Globus pallidus (tissue), 1 donor: ENCODE results near the gene MED22.

Experiments used
- DNase-seq: peaks from one replicate; pipeline ENCODE4 v3.0.0-alpha.2; 2015; ENCODE audit warnings: low spot score

MED22 gene

GRCh38 chr9:133375724-133376654 is 28.1 kb upstream of the MED22 start, which contains the start of the genes STKLD1 and SURF4:
STKLD1 (plus strand) TSS chr9:133376366; CDS start chr9:133376474, 108 bp downstream.
SURF4 (minus strand) TSS chr9:133376060; CDS start chr9:133375969, 91 bp downstream.
- DNase-seq: peak; percentile 95

- no peak for DNase-seq
Measured at GRCh38 chr9:133375116-133375723, 27.3 kb upstream of the MED22 start.

- DNase-seq: no peak
Measured at GRCh38 chr9:133374612-133375115, 26.7 kb upstream of the MED22 start.

- DNase-seq: no peak
Measured at GRCh38 chr9:133372144-133372543, 24.2 kb upstream of the MED22 start.

- DNase-seq: no peak
Measured at GRCh38 chr9:133371261-133371711, 23.4 kb upstream of the MED22 start.

GRCh38 chr9:133370685-133371084 is 22.8 kb upstream of the MED22 start:
- DNase-seq: no peak

- no peak for DNase-seq
Measured at GRCh38 chr9:133369933-133370332, 22.0 kb upstream of the MED22 start.

GRCh38 chr9:133369422-133369821 is 21.5 kb upstream of the MED22 start:
- no peak for DNase-seq

- no peak for DNase-seq
Measured at GRCh38 chr9:133368249-133368881, 20.4 kb upstream of the MED22 start.

- DNase-seq: no peak
Measured at GRCh38 chr9:133367778-133368177, 19.8 kb upstream of the MED22 start.

GRCh38 chr9:133367221-133367620 is 19.3 kb upstream of the MED22 start:
- no peak for DNase-seq

GRCh38 chr9:133366435-133366834 is 18.5 kb upstream of the MED22 start:
- DNase-seq: no peak

- DNase-seq: no peak
Measured at GRCh38 chr9:133362359-133363044, 14.6 kb upstream of the MED22 start.

GRCh38 chr9:133361507-133362092 is 13.7 kb upstream of the MED22 start:
- no peak for DNase-seq

GRCh38 chr9:133360400-133361393 is 12.8 kb upstream of the MED22 start:
- no peak for DNase-seq

GRCh38 chr9:133359399-133360175 is 11.7 kb upstream of the MED22 start:
- DNase-seq: no peak

GRCh38 chr9:133357656-133358055 is 9.7 kb upstream of the MED22 start:
- DNase-seq: no peak

- DNase-seq: peak; percentile 72
Measured at GRCh38 chr9:133356391-133357091, 8.6 kb upstream of the MED22 start, which contains the start of the genes SURF1 and SURF2. SURF1 (minus strand) TSS chr9:133356487; CDS start chr9:133356453, 34 bp downstream. SURF2 (plus strand) TSS chr9:133356550; CDS start chr9:133356593, 43 bp downstream.
